NCI-H2107 treated with DMSO at 0.1 percent for 48 hours (cell line): ENCODE measurements around the gene WASL.
"Not testable (repeated sequence)": the region's sequence is repeated elsewhere in the genome, so short reads cannot be mapped to it uniquely, and the experiment has no call there.

Experiments
- DNase-seq: peaks from one replicate; lab custom pipeline; 2025; ENCODE audit not compliant: unreplicated experiment; lab: John Stamatoyannopoulos, UW

Gene WASL

GRCh38 chr7:123735539-123735938 lies 13.3 kb downstream of the WASL start:
- DNase-seq: no peak

GRCh38 chr7:123734498-123734897 lies 14.3 kb downstream of the WASL start:
- no peak for DNase-seq

GRCh38 chr7:123732413-123733091 lies 16.3 kb downstream of the WASL start:
- no peak for DNase-seq

GRCh38 chr7:123729218-123729578 lies 19.6 kb downstream of the WASL start:
- no peak for DNase-seq

- no peak for DNase-seq
Observed at GRCh38 chr7:123727071-123727837, 21.5 kb downstream of the WASL start.

- DNase-seq: no peak
Observed at GRCh38 chr7:123725586-123726171, 23.1 kb downstream of the WASL start.

- DNase-seq: no peak
Observed at GRCh38 chr7:123724817-123725253, 24.0 kb downstream of the WASL start.

GRCh38 chr7:123723913-123724312 lies 24.9 kb downstream of the WASL start:
- DNase-seq: no peak

GRCh38 chr7:123720527-123720926 lies 28.3 kb downstream of the WASL start:
- not testable (repeated sequence) for DNase-seq

- no peak for DNase-seq
Observed at GRCh38 chr7:123719197-123719721, 29.5 kb downstream of the WASL start.

- DNase-seq: no peak
Observed at GRCh38 chr7:123718773-123719172, 30.0 kb downstream of the WASL start.

GRCh38 chr7:123717689-123718088 lies 31.1 kb downstream of the WASL start:
- no peak for DNase-seq

GRCh38 chr7:123716877-123717276 lies 31.9 kb downstream of the WASL start:
- no peak for DNase-seq

GRCh38 chr7:123715799-123716198 lies 33.0 kb downstream of the WASL start:
- DNase-seq: no peak

- DNase-seq: no peak
Observed at GRCh38 chr7:123715198-123715597, 33.6 kb downstream of the WASL start.

GRCh38 chr7:123714296-123715080 lies 34.3 kb downstream of the WASL start:
- DNase-seq: no peak

GRCh38 chr7:123712619-123713018 lies 36.2 kb downstream of the WASL start:
- DNase-seq: no peak

- DNase-seq: peak; percentile 11
Observed at GRCh38 chr7:123711832-123712293, 36.9 kb downstream of the WASL start.

GRCh38 chr7:123710683-123711082 lies 38.1 kb downstream of the WASL start:
- no peak for DNase-seq

GRCh38 chr7:123709525-123709924 lies 39.3 kb downstream of the WASL start:
- DNase-seq: no peak
